Measurements from ENCODE around the gene COMMD9. TPM values are rescaled to one million over a fixed set of nuclear protein-coding genes. Genes with fewer than 3 reads are reported as not detected.

The COMMD9 gene
- polyA plus RNA-seq, 3 donors, result 105 to 238 (median 235) TPM

- Histone ChIP-seq H2AFZ (ENCODE audit: insufficient read depth, low read depth, low read length, poor library complexity, severe bottlenecking) (no peak overlapping the region), H3K4me2 (replicated peaks; ENCODE audit: extremely low read depth, low read length, poor library complexity, severe bottlenecking) (no peak overlapping the region), H3K4me3 (replicated peaks in 1 of 3; ENCODE audit: low read depth in 2 of 3, low read length in 3 of 3) (no peak overlapping the region), H3K27ac (ENCODE audit: low read depth in 1 of 2, low read length in 2 of 2) (no peak overlapping the region), H4K20me1 (ENCODE audit: insufficient read depth, low read length) (no peaks in the 10 kb centered on the region), H3K36me3 (replicated peaks in 1 of 2; ENCODE audit: control insufficient read depth in 1 of 2, insufficient read depth in 2 of 2, low read length in 2 of 2) (peaks cover 0 to 16% of the 10 kb centered on the region in 2 donors), H3K4me1 (ENCODE audit: control insufficient read depth in 1 of 2, insufficient read depth in 2 of 2, low read length in 2 of 2) (no peaks in the 10 kb centered on the region), H3K27me3 (ENCODE audit: control insufficient read depth in 2 of 2, insufficient read depth in 2 of 2, low read length in 2 of 2) (no peaks in the 10 kb centered on the region), H3K9me3 (replicated peaks in 1 of 2; ENCODE audit: control insufficient read depth in 1 of 2, insufficient read depth in 1 of 2, low read length in 2 of 2) (no peaks in the 10 kb centered on the region), H3K79me2 (ENCODE audit: insufficient read depth, low read length) (no peaks in the 10 kb centered on the region), H3K9ac (ENCODE audit: insufficient read depth, low read length, poor library complexity, severe bottlenecking) (no peak overlapping the region)
- Mint-ChIP-seq H3K27ac (no peak overlapping the region), H3K36me3 (peaks cover 23% of the 10 kb centered on the region in 2 donors), H3K27me3 (ENCODE audit: low read depth in 3 of 3) (peaks cover 2 to 4% (median 3%) of the 10 kb centered on the region in 3 donors), H3K9me3 (peaks cover 0 to 2% (median 0%) of the 10 kb centered on the region in 7 donors), H3K4me1 (no peaks in the 10 kb centered on the region), H3K4me3 (no peak overlapping the region)
- DNase-seq, result no peak
- no peak for TF ChIP-seq CTCF (IDR thresholded peaks at IDR 0.05)
- WGBS (ENCODE audit: insufficient coverage), result 99% methylated on average over 9 of the region's 12 CpGs
- intact Hi-C loops (cut with micrococcal nuclease), result no loop called here
These were observed 60.0 kb downstream of the COMMD9 start for GRCh38 chr11:36229091-36229705.

- no peak overlapping the region for H3K4me2 ChIP-seq (replicated peaks; ENCODE audit: extremely low read depth, low read length, poor library complexity, severe bottlenecking)
- DNase-seq, result no peak
- H3K4me3 ChIP-seq (replicated peaks in 1 of 3; ENCODE audit: low read depth in 2 of 3, low read length in 3 of 3), result no peak overlapping the region
- no peak overlapping the region for H3K9ac ChIP-seq (ENCODE audit: insufficient read depth, low read length, poor library complexity, severe bottlenecking)
- no peak overlapping the region for H2AFZ ChIP-seq (ENCODE audit: insufficient read depth, low read depth, low read length, poor library complexity, severe bottlenecking)
- no peak for TF ChIP-seq CTCF (IDR thresholded peaks at IDR 0.05)
- no peaks in the 10 kb centered on the region for H3K27me3 ChIP-seq (ENCODE audit: control insufficient read depth in 2 of 2, insufficient read depth in 2 of 2, low read length in 2 of 2)
- H3K79me2 ChIP-seq (ENCODE audit: insufficient read depth, low read length), result no peaks in the 10 kb centered on the region
- H3K27ac ChIP-seq (ENCODE audit: low read depth in 1 of 2, low read length in 2 of 2), result no peak overlapping the region
- no peaks in the 10 kb centered on the region for H3K9me3 ChIP-seq (replicated peaks in 1 of 2; ENCODE audit: control insufficient read depth in 1 of 2, insufficient read depth in 1 of 2, low read length in 2 of 2)
- 94% methylated on average over 3 of the region's 8 CpGs for WGBS (ENCODE audit: insufficient coverage)
- H3K4me3 Mint-ChIP-seq, result no peak overlapping the region
- H3K36me3 Mint-ChIP-seq, result peaks cover 23% of the 10 kb centered on the region in 2 donors
- H3K36me3 ChIP-seq (replicated peaks in 1 of 2; ENCODE audit: control insufficient read depth in 1 of 2, insufficient read depth in 2 of 2, low read length in 2 of 2), result peaks cover 0 to 16% of the 10 kb centered on the region in 2 donors
- no peaks in the 10 kb centered on the region for H3K4me1 ChIP-seq (ENCODE audit: control insufficient read depth in 1 of 2, insufficient read depth in 2 of 2, low read length in 2 of 2)
- no peak overlapping the region for H3K27ac Mint-ChIP-seq
- H4K20me1 ChIP-seq (ENCODE audit: insufficient read depth, low read length), result no peaks in the 10 kb centered on the region
- intact Hi-C loops (cut with micrococcal nuclease), result no loop called here
- H3K27me3 Mint-ChIP-seq (ENCODE audit: low read depth in 3 of 3), result peaks cover 2 to 4% (median 3%) of the 10 kb centered on the region in 3 donors
- H3K4me1 Mint-ChIP-seq, result no peaks in the 10 kb centered on the region
- H3K9me3 Mint-ChIP-seq, result peaks cover 0 to 2% (median 0%) of the 10 kb centered on the region in 7 donors
These were observed 60.5 kb downstream of the COMMD9 start for GRCh38 chr11:36228689-36229088.

Data from CD14-positive monocyte (primary cell).